Measurements from ENCODE around the gene NOS1.
"Not testable (repeated sequence)": the region's sequence is repeated elsewhere in the genome, so short reads cannot be mapped to it uniquely, and the experiment has no call there.

The NOS1 gene

DNA sequence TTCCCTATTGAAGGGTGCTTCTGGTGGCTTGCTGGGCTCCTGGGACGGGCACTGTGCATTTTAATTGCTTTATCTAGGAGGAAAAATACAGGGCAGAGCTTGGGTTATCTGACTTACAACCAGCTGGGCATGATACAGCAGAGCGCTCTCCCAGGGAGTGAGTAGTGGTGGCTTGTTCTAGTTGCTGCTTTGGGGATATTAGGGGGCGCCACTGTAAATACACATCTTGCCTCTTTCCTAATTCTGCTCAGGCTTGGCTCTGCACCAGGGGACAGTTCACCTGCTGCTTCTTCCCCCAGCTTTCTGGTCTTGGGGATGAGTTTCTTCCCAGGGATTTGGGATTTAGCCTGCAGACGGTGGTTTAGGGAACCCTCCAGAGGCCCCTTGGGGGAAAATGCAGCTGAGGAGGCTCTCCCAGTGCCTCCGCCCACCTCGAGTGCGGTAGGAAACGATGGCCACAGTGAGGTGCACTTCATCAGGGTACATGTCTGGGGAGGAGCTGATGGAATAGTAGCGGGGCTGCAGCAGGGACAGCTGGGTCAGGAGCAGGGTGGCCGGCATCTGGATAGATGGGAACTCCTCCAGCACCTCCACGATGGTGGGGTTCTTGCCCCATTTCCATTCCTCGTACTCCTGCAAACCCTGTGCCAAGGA, 134.3 kb downstream of the NOS1 start:
- no peaks in the 10 kb centered on the region for H3K4me1 ChIP-seq (ENCODE audit: control insufficient read depth in 1 of 2, insufficient read depth in 2 of 2, low read length in 2 of 2)
- no peak overlapping the region for H3K4me3 ChIP-seq (ENCODE audit: low read depth in 1 of 2, low read length in 2 of 2)
- no peaks in the 10 kb centered on the region for H3K36me3 ChIP-seq (ENCODE audit: control insufficient read depth in 1 of 2, insufficient read depth in 2 of 2, low read length in 2 of 2)
- H3K27me3 ChIP-seq (ENCODE audit: low read depth, low read length) = no peaks in the 10 kb centered on the region
- H3K9me3 ChIP-seq (ENCODE audit: control insufficient read depth in 1 of 2, low read length in 2 of 2) = no peaks in the 10 kb centered on the region
- H3K27ac ChIP-seq (ENCODE audit: low read length) = no peak overlapping the region

DNA sequence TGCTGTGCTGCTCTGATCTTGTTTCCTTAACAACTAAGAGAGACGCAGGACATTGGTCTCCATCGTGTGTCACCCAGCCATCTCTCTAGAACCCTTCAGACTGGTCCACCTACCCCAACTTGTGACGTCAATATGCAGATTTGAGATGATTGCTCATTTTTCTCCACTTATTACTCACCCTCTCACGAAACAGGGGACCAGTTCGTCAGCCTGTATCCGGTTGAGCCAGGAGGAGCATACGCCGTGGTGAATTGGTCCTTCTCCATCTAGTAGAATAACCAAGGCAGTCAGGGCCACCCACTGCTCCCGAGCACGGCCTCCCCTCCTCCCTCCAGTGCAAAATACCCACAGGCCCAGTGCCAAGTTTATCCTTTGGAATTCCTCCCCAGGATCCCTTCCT, 134.9 kb downstream of the NOS1 start:
- H3K36me3 ChIP-seq (ENCODE audit: control insufficient read depth in 1 of 2, insufficient read depth in 2 of 2, low read length in 2 of 2) = no peaks in the 10 kb centered on the region
- H3K4me3 ChIP-seq (ENCODE audit: low read depth in 1 of 2, low read length in 2 of 2) = no peak overlapping the region
- H3K4me1 ChIP-seq (ENCODE audit: control insufficient read depth in 1 of 2, insufficient read depth in 2 of 2, low read length in 2 of 2) = no peaks in the 10 kb centered on the region
- H3K9me3 ChIP-seq (ENCODE audit: control insufficient read depth in 1 of 2, low read length in 2 of 2) = no peaks in the 10 kb centered on the region
- no peaks in the 10 kb centered on the region for H3K27me3 ChIP-seq (ENCODE audit: low read depth, low read length)
- no peak overlapping the region for H3K27ac ChIP-seq (ENCODE audit: low read length)

DNA sequence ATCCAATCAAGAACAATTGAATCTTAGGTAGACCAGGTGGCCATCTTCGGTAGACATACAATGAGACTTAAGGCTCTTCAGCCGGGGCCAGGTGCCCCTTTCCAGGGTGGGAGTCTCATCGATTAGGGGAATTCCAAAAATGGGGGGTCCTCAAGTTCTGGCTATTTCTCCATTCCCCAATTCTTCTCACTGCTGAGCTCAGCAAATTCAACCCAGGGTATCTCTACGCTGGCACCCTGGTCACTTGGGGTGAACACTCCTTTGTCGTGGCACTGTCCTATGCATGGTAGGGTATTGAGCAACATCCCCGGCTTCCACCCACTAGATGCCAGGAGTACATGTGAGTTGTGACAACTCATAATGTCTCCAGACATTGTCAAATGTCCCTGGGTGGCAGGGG, 136.2 kb downstream of the NOS1 start:
- Histone ChIP-seq H3K27ac (ENCODE audit: low read length) (no peak overlapping the region), H3K4me3 (ENCODE audit: low read depth in 1 of 2, low read length in 2 of 2) (no peak overlapping the region), H3K36me3 (ENCODE audit: control insufficient read depth in 1 of 2, insufficient read depth in 2 of 2, low read length in 2 of 2) (no peaks in the 10 kb centered on the region), H3K27me3 (ENCODE audit: low read depth, low read length) (no peaks in the 10 kb centered on the region), H3K9me3 (ENCODE audit: control insufficient read depth in 1 of 2, low read length in 2 of 2) (no peaks in the 10 kb centered on the region), H3K4me1 (ENCODE audit: control insufficient read depth in 1 of 2, insufficient read depth in 2 of 2, low read length in 2 of 2) (no peaks in the 10 kb centered on the region)

DNA sequence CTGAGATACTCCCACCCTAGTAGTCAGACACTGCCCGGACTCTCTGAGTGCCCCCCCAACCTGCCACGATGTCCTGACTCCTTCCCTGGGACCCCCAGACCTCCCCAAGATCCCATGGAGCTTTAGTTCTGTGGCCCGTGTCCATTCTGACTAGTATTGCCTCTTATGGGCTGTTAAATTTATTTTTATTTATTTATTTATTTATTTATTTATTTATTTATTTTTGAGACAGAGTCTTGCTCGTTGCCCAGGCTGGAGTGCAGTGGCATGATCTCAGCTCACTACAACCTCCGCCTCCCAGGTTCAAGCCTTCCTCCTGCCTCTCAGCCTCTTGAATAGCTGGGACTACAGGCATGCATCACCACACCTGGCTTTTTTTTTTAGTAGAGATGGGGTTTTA, 140.5 kb downstream of the NOS1 start:
- not testable (repeated sequence) for H3K27me3 ChIP-seq (ENCODE audit: low read depth, low read length); H3K36me3 ChIP-seq (ENCODE audit: control insufficient read depth in 1 of 2, insufficient read depth in 2 of 2, low read length in 2 of 2); H3K4me1 ChIP-seq (ENCODE audit: control insufficient read depth in 1 of 2, insufficient read depth in 2 of 2, low read length in 2 of 2); H3K9me3 ChIP-seq (ENCODE audit: control insufficient read depth in 1 of 2, low read length in 2 of 2); H3K4me3 ChIP-seq (ENCODE audit: low read depth in 1 of 2, low read length in 2 of 2); H3K27ac ChIP-seq (ENCODE audit: low read length)

DNA sequence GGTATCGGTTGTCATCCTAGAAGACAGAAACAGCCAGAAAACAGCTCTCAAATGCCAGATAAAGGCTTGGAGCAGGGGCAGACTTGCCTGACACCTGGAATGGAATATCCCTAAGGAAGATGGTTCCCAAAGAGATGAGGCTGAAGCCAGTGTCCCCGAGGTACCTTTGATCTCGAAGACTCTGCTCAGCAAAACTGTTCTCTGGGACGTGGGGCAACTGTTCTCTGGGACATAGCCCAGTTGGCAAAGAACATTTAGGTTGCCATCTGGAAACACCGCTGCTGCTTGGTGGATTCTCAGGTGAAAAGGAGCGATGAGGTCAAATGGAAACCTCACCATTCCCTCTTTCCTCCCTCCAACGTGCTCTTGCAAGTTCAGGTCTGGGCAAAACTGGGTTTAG, 143.3 kb downstream of the NOS1 start:
- no peak overlapping the region for H3K4me3 ChIP-seq (ENCODE audit: low read depth in 1 of 2, low read length in 2 of 2)
- H3K4me1 ChIP-seq (ENCODE audit: control insufficient read depth in 1 of 2, insufficient read depth in 2 of 2, low read length in 2 of 2) = no peaks in the 10 kb centered on the region
- no peaks in the 10 kb centered on the region for H3K36me3 ChIP-seq (ENCODE audit: control insufficient read depth in 1 of 2, insufficient read depth in 2 of 2, low read length in 2 of 2)
- no peaks in the 10 kb centered on the region for H3K9me3 ChIP-seq (ENCODE audit: control insufficient read depth in 1 of 2, low read length in 2 of 2)
- no peak overlapping the region for H3K27ac ChIP-seq (ENCODE audit: low read length)
- H3K27me3 ChIP-seq (ENCODE audit: low read depth, low read length) = no peaks in the 10 kb centered on the region

DNA sequence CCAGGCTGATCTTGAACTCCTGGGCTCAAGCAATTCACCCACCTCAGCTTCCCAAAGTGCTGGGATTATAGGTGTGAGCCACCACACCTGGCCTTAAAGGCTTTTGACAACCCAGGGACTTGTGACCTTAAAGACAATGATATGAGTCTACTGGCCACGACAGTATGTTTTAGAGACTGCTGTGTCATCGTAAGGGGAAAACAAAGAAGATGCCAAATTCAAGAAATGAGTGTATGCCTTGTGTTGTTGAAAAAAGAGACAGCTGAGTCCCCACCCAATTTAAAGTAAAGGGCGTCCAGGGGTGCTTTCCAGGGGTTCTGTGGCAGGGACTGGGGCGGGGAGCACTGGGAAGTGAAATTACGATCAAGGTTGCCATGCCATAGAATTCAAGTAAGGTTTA, 144.7 kb downstream of the NOS1 start:
- H3K4me3 ChIP-seq (ENCODE audit: low read depth in 1 of 2, low read length in 2 of 2) = no peak overlapping the region
- H3K9me3 ChIP-seq (ENCODE audit: control insufficient read depth in 1 of 2, low read length in 2 of 2) = no peaks in the 10 kb centered on the region
- no peak overlapping the region for H3K27ac ChIP-seq (ENCODE audit: low read length)
- H3K27me3 ChIP-seq (ENCODE audit: low read depth, low read length) = no peaks in the 10 kb centered on the region
- no peaks in the 10 kb centered on the region for H3K36me3 ChIP-seq (ENCODE audit: control insufficient read depth in 1 of 2, insufficient read depth in 2 of 2, low read length in 2 of 2)
- H3K4me1 ChIP-seq (ENCODE audit: control insufficient read depth in 1 of 2, insufficient read depth in 2 of 2, low read length in 2 of 2) = no peaks in the 10 kb centered on the region

DNA sequence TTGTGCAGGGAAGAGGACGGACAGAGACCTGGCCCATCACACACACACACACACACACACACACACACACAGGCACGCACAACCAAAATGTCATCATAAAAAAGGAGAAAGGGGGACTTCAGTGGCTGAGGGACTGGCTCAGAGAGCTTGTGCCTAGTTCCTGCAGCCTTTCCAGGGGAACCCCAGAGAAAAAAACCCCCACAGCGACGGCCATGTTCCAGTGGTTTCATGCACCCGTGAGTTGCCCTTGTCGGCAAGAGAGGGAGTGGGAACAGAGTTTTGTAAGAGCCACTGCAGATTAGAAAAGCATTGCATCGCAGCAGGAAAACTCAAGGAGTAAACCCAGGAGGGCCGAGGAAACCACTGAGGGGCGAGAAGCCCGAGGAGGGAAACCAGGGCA, 146.6 kb downstream of the NOS1 start:
- no peaks in the 10 kb centered on the region for H3K27me3 ChIP-seq (ENCODE audit: low read depth, low read length)
- H3K36me3 ChIP-seq (ENCODE audit: control insufficient read depth in 1 of 2, insufficient read depth in 2 of 2, low read length in 2 of 2) = no peaks in the 10 kb centered on the region
- no peak overlapping the region for H3K27ac ChIP-seq (ENCODE audit: low read length)
- H3K4me1 ChIP-seq (ENCODE audit: control insufficient read depth in 1 of 2, insufficient read depth in 2 of 2, low read length in 2 of 2) = no peaks in the 10 kb centered on the region
- H3K9me3 ChIP-seq (ENCODE audit: control insufficient read depth in 1 of 2, low read length in 2 of 2) = no peaks in the 10 kb centered on the region
- no peak overlapping the region for H3K4me3 ChIP-seq (ENCODE audit: low read depth in 1 of 2, low read length in 2 of 2)

DNA sequence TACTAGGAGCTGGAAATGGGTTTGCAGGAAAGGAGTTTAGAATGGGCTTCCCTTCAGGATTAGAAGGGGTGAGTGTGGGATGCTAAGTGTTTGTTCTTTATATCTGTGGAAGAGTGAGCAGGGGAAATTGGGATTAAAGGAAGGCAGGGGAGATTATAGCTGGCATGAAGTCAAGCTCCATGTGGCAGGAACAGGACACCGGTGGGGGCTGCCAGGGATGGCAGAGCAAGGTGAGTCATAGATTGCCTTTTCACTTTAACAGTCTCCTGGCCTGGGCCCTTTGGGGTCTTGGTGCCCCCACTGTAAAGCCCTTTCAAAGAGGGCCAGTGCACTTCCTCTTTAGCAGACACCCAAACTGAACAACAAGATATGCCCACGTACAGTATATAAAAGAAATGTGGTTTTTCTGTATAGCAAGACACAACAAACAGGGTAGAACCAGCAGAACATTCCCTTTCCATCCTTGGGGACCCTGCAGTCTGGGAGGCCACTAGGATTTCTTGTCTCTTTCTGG, 148.1 kb downstream of the NOS1 start:
- H3K36me3 ChIP-seq (ENCODE audit: control insufficient read depth in 1 of 2, insufficient read depth in 2 of 2, low read length in 2 of 2) = no peaks in the 10 kb centered on the region
- H3K9me3 ChIP-seq (ENCODE audit: control insufficient read depth in 1 of 2, low read length in 2 of 2) = no peaks in the 10 kb centered on the region
- no peaks in the 10 kb centered on the region for H3K4me1 ChIP-seq (ENCODE audit: control insufficient read depth in 1 of 2, insufficient read depth in 2 of 2, low read length in 2 of 2)
- H3K4me3 ChIP-seq (ENCODE audit: low read depth in 1 of 2, low read length in 2 of 2) = no peak overlapping the region
- no peak overlapping the region for H3K27ac ChIP-seq (ENCODE audit: low read length)
- H3K27me3 ChIP-seq (ENCODE audit: low read depth, low read length) = no peaks in the 10 kb centered on the region

DNA sequence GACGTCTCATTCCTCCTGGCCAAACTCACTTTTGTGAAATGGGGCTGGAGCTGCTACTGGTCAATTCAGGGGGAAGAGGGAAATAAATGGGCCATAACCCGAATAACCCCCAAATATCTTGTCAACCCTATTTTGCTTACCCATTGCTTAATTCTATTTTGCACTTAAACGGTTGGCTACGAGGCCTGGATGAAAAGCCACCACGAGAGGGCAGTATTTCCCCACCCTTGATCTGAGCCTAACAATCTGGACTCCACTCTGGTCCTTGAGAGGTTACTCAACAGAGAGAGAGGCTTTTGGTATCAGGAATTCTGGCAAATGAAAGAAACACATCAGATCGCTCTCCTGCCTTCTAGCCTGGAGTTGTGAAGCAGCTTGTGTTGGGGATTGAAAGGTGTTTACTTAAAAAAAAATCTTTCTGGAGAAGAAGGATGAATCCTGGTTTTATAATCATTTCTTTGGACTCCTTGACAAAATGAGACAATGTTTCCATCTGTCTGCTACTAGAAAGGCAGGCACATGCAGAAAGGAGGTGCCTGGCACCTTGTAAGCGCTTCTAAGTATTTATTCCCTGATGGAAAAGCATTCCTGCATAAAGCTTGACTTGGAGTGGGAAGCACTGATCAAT, 148.7 kb downstream of the NOS1 start:
- Histone ChIP-seq H3K36me3 (ENCODE audit: control insufficient read depth in 1 of 2, insufficient read depth in 2 of 2, low read length in 2 of 2) (no peaks in the 10 kb centered on the region), H3K9me3 (ENCODE audit: control insufficient read depth in 1 of 2, low read length in 2 of 2) (no peaks in the 10 kb centered on the region), H3K4me3 (ENCODE audit: low read depth in 1 of 2, low read length in 2 of 2) (no peak overlapping the region), H3K4me1 (ENCODE audit: control insufficient read depth in 1 of 2, insufficient read depth in 2 of 2, low read length in 2 of 2) (no peaks in the 10 kb centered on the region), H3K27me3 (ENCODE audit: low read depth, low read length) (no peaks in the 10 kb centered on the region), H3K27ac (ENCODE audit: low read length) (no peak overlapping the region)

DNA sequence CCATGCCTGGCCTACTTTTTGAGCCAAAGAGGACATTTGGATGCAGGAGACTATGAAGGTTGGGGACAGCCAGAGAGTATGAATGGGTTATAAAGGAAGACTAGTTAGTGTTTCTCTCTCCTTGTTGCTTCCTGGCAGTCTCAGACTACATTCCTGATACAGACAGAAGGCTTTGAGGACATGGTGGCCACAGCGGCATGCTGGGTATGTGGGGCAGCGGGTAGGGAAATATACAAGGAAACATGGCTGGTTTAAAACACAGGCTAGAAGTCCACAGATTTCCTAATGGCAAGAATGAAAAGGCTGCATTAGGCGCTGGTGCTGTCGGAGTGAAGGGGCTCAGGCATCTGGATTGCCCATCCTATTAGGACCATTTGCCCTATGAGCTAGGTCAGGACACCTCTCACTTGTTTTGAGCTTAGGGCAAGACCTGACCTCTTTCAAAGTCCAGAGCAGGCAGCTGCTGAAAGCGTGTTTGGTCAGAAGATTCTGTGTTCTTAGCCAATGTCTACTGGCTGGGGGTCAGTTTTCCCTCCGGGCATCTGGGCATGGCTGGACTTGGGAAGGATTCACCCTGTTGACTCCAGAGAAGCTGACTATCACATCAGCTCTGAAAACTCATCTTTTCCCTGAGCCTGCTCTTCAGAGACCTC, 151.0 kb downstream of the NOS1 start:
- H3K4me1 ChIP-seq (ENCODE audit: control insufficient read depth in 1 of 2, insufficient read depth in 2 of 2, low read length in 2 of 2) = no peaks in the 10 kb centered on the region
- no peaks in the 10 kb centered on the region for H3K27me3 ChIP-seq (ENCODE audit: low read depth, low read length)
- H3K9me3 ChIP-seq (ENCODE audit: control insufficient read depth in 1 of 2, low read length in 2 of 2) = no peaks in the 10 kb centered on the region
- H3K27ac ChIP-seq (ENCODE audit: low read length) = no peak overlapping the region
- H3K36me3 ChIP-seq (ENCODE audit: control insufficient read depth in 1 of 2, insufficient read depth in 2 of 2, low read length in 2 of 2) = no peaks in the 10 kb centered on the region
- no peak overlapping the region for H3K4me3 ChIP-seq (ENCODE audit: low read depth in 1 of 2, low read length in 2 of 2)

DNA sequence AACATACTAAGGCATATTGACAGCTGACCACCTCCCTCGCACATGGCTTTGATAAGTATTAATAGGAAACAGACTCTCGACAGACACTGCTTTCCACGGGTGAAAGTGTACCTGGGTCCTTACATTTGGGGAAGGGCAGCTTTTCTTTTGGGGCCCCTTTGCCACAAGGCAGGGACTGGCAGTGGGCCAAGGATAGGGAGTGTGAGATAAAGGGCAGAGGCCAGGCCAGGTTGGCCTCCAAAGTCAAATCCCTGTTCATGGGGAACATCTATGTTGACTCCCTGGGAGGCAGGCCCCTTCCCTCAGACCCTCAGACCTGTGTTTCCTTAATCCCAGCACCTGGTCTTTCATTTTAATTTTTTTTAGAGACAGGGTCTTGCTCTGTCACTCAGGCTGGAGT, 151.8 kb downstream of the NOS1 start:
- no peak overlapping the region for H3K4me3 ChIP-seq (ENCODE audit: low read depth in 1 of 2, low read length in 2 of 2)
- H3K27ac ChIP-seq (ENCODE audit: low read length) = no peak overlapping the region
- H3K27me3 ChIP-seq (ENCODE audit: low read depth, low read length) = no peaks in the 10 kb centered on the region
- no peaks in the 10 kb centered on the region for H3K4me1 ChIP-seq (ENCODE audit: control insufficient read depth in 1 of 2, insufficient read depth in 2 of 2, low read length in 2 of 2)
- H3K36me3 ChIP-seq (ENCODE audit: control insufficient read depth in 1 of 2, insufficient read depth in 2 of 2, low read length in 2 of 2) = no peaks in the 10 kb centered on the region
- H3K9me3 ChIP-seq (ENCODE audit: control insufficient read depth in 1 of 2, low read length in 2 of 2) = no peaks in the 10 kb centered on the region
